B cell (primary cell): ENCODE data around the gene MREG. TPM values are rescaled to one million over a fixed set of nuclear protein-coding genes. Genes with fewer than 3 reads are reported as not detected.
"Not testable (repeated sequence)": the region's sequence is repeated elsewhere in the genome, so short reads cannot be mapped to it uniquely, and the experiment has no call there.

ENCODE experiments used
- ATAC-seq: fragments of 200-7000 bp; cut with Tn5 transposase; one replicate; pipeline ENCODE4 v1.10.0; 2021; ENCODE audit warnings: low read depth, mild to moderate bottlenecking, moderate number of reproducible peaks, moderate library complexity
- CTCF ChIA-PET: fragments of 350-600 bp; sonication (Branson Sonifier 250); formaldehyde crosslinking; loops from one replicate; lab custom pipeline; 2021; ENCODE audit warnings: antibody characterized with exemption, inconsistent platforms; lab: Charles Lee
- POLR2A ChIA-PET: fragments of 350-600 bp; sonication (Branson Sonifier 250); formaldehyde crosslinking; loops from one replicate; lab custom pipeline; 2021; ENCODE audit warnings: antibody characterized with exemption; lab: Charles Lee
- DNase-seq: peaks from one replicate; pipeline ENCODE4 v3.0.0; 2013
- H2AFZ ChIP-seq: 2 replicates; pipeline ENCODE4 v1.6.1; 2012; ENCODE audit warnings: mild to moderate bottlenecking, low read depth, low read length; ENCODE audit not compliant: insufficient read depth, poor library complexity, severe bottlenecking
- H3K27ac ChIP-seq, 2 donors: 1 replicate in 1 of 2; 2 replicates in 1 of 2; pipeline ENCODE4 v1.5.1; 2012 to 2013; ENCODE audit warnings: low read length in 2 of 2, mild to moderate bottlenecking in 2 of 2, moderate library complexity in 1 of 2
- H3K27me3 ChIP-seq, 4 experiments: fragments of 200-600 bp in 1 of 4; sonication (generic) in 1 of 4; replicated peaks in 1 of 4; 1 replicate in 2 of 4; 2 replicates in 2 of 4; pipeline versions ENCODE4 v1.6.1 to v1.7.0; 2013 to 2016; ENCODE audit warnings: low read length in 3 of 4, mild to moderate bottlenecking in 2 of 4, mixed read lengths in 1 of 4, moderate library complexity in 1 of 4; ENCODE audit not compliant: insufficient read depth in 4 of 4, control insufficient read depth in 3 of 4; ENCODE audit errors: control extremely low read depth in 1 of 4
- H3K36me3 ChIP-seq, 2 experiments: replicated peaks in 1 of 2; 1 replicate in 1 of 2; 2 replicates in 1 of 2; pipeline versions ENCODE4 v1.6.1 to v1.7.1; 2013; ENCODE audit warnings: low read length in 1 of 2; ENCODE audit not compliant: insufficient read depth in 2 of 2, control insufficient read depth in 1 of 2; ENCODE audit errors: control extremely low read depth in 1 of 2, extremely low read depth in 1 of 2
- H3K4me1 ChIP-seq, 2 donors: fragments of 200-600 bp in 1 of 2; sonication (generic) in 1 of 2; 1 replicate in 1 of 2; 2 replicates in 1 of 2; pipeline versions ENCODE4 v1.5.1 to v1.6.1; 2013 to 2017; ENCODE audit warnings: low read length in 2 of 2; ENCODE audit not compliant: control insufficient read depth in 2 of 2, insufficient read depth in 2 of 2
- H3K4me2 ChIP-seq: replicated peaks from 2 replicates; pipeline ENCODE3; 2012; ENCODE audit warnings: mild to moderate bottlenecking, low read depth, low read length; ENCODE audit not compliant: poor library complexity, severe bottlenecking
- H3K4me3 ChIP-seq, 5 experiments: fragments of 200-600 bp in 1 of 5; sonication (generic) in 1 of 5; 1 replicate in 3 of 5; 2 replicates in 2 of 5; pipeline versions ENCODE4 v1.5.1 to v1.7.0; 2011 to 2016; ENCODE audit warnings: low read length in 4 of 5, mild to moderate bottlenecking in 4 of 5, low read depth in 2 of 5, control low read depth in 1 of 5, moderate library complexity in 1 of 5; ENCODE audit not compliant: insufficient read depth in 1 of 5; ENCODE audit errors: control extremely low read depth in 1 of 5, extremely low read depth in 1 of 5
- H3K79me2 ChIP-seq: fragments of 200-600 bp; sonication (generic); one replicate; pipeline ENCODE4 v1.6.0; 2016; ENCODE audit warnings: low read length; ENCODE audit not compliant: control insufficient read depth, insufficient read depth
- H3K9ac ChIP-seq: fragments of 200-600 bp; sonication (generic); 2 replicates; pipeline ENCODE4 v1.6.1; 2017; ENCODE audit warnings: mild to moderate bottlenecking, low read length, moderate library complexity
- H3K9me3 ChIP-seq, 3 donors: one replicate each; pipeline versions ENCODE4 v1.6.1 to v1.7.1; 2013; ENCODE audit warnings: low read length in 2 of 3; ENCODE audit not compliant: control insufficient read depth in 2 of 3, insufficient read depth in 1 of 3; ENCODE audit errors: control extremely low read depth in 1 of 3
- H4K20me1 ChIP-seq: 2 replicates; pipeline ENCODE4 v1.6.0; 2012; ENCODE audit warnings: mild to moderate bottlenecking, low read length; ENCODE audit not compliant: insufficient read depth, control insufficient read depth, poor library complexity, severe bottlenecking
- H3K27ac Mint-ChIP-seq: one replicate; pipeline ENCODE4 v1.8.0; 2021; ENCODE audit warnings: mixed read lengths
- H3K27me3 Mint-ChIP-seq: one replicate; pipeline ENCODE4 v1.8.0; 2021; ENCODE audit warnings: mixed read lengths
- H3K4me1 Mint-ChIP-seq: one replicate; pipeline ENCODE4 v1.8.0; 2021; ENCODE audit warnings: mixed read lengths
- H3K4me3 Mint-ChIP-seq: one replicate; pipeline ENCODE4 v1.8.0; 2021; ENCODE audit warnings: mixed read lengths
- H3K9me3 Mint-ChIP-seq: one replicate; pipeline ENCODE4 v1.8.0; 2022; ENCODE audit warnings: mixed read lengths; ENCODE audit not compliant: insufficient read depth
- CTCF ChIP-seq: fragments of 200-600 bp; IDR thresholded peaks from one replicate; pipeline ENCODE4 v1.8.0; 2022; ENCODE audit warnings: antibody characterized with exemption, mild to moderate bottlenecking
- EZH2 ChIP-seq: IDR thresholded peaks from 2 replicates; pipeline ENCODE4 v1.6.1; 2012; ENCODE audit warnings: borderline replicate concordance, low read depth, mild to moderate bottlenecking, moderate library complexity, low read length; ENCODE audit not compliant: insufficient read depth, poor library complexity, severe bottlenecking
- WGBS: methylation state at CpG from one replicate; pipeline ENCODE4 v1.1.5; 2013; ENCODE audit warnings: missing lambda C conversion rate; ENCODE audit not compliant: insufficient coverage; 5-methylcytosine and 5-hydroxymethylcytosine counted together
- intact Hi-C: fragments of 100-400 bp; cut with micrococcal nuclease; formaldehyde crosslinking; loops from one replicate; pipeline ENCODE4 v1.10.0; 2022
- polyA plus RNA-seq: library from polyadenylated mRNA; depleted of rRNA; stranded (reverse); fragments of >200 nt; gene quantifications from 2 replicates; pipeline ENCODE4 v1.2.3, GENCODE V29; 2012
- total RNA-seq, 2 donors: library from RNA; stranded (reverse); fragments of 120-200 nt in 1 of 2; gene quantifications; 1 replicate in 1 of 2; 2 replicates in 1 of 2; pipeline versions ENCODE4 v1.2.3 to v1.2.4, GENCODE V29; 2013 to 2022

Gene MREG
- total and polyA plus RNA-seq, 2 donors (not counting 1 experiment from before 2014, with no cell fraction given): 2.1 to 5.7 TPM

GRCh38 chr2:215994911-215995310 lies 18.4 kb downstream of the MREG start:
- H3K9ac ChIP-seq: no peak overlapping the region
- H3K4me1 ChIP-seq: no peaks in the 10 kb centered on the region
- no peaks in the 10 kb centered on the region for H3K4me1 Mint-ChIP-seq
- H3K4me3 ChIP-seq: no peak overlapping the region
- H3K27me3 Mint-ChIP-seq: no peaks in the 10 kb centered on the region
- H3K9me3 ChIP-seq: peaks cover 0 to 1% (median 0%) of the 10 kb centered on the region in 3 donors
- peaks cover 0 to 8% of the 10 kb centered on the region in 2 experiments for H3K36me3 ChIP-seq
- H3K4me3 Mint-ChIP-seq: no peak overlapping the region
- H2AFZ ChIP-seq: no peak overlapping the region
- CTCF ChIA-PET: no interaction called here
- TF ChIP-seq EZH2: no peak
- no peak for TF ChIP-seq CTCF
- POLR2A ChIA-PET: no interaction called here
- H3K4me2 ChIP-seq: no peak overlapping the region
- no peaks in the 10 kb centered on the region for H4K20me1 ChIP-seq
- H3K79me2 ChIP-seq: no peaks in the 10 kb centered on the region
- H3K27me3 ChIP-seq: no peaks in the 10 kb centered on the region
- intact Hi-C loops: no loop called here
- ATAC-seq (no peak), DNase-seq (no peak)
- peaks cover 6% of the 10 kb centered on the region for H3K9me3 Mint-ChIP-seq
- no peak overlapping the region for H3K27ac Mint-ChIP-seq
- no peak overlapping the region for H3K27ac ChIP-seq
- WGBS: 100% methylated on average over 2 of the region's 4 CpGs

GRCh38 chr2:215988556-215989207 lies 24.7 kb downstream of the MREG start:
- H3K27ac Mint-ChIP-seq, H3K4me1 Mint-ChIP-seq, H3K4me2 ChIP-seq, ATAC-seq, POLR2A ChIA-PET, CTCF ChIA-PET, H3K9ac ChIP-seq, H3K27me3 ChIP-seq, H3K27ac ChIP-seq, H3K79me2 ChIP-seq, H3K4me3 Mint-ChIP-seq, H3K4me1 ChIP-seq, intact Hi-C loops, H3K4me3 ChIP-seq, H3K36me3 ChIP-seq, DNase-seq, H3K27me3 Mint-ChIP-seq, H2AFZ ChIP-seq, H3K9me3 ChIP-seq, H4K20me1 ChIP-seq: not testable (repeated sequence)
- H3K9me3 Mint-ChIP-seq: peaks cover 11% of the 10 kb centered on the region
- 98% methylated on average over 4 of the region's 5 CpGs for WGBS
